SK-N-SH (cell line): ENCODE measurements around the gene THAP12. TPM values are rescaled to one million over a fixed set of nuclear protein-coding genes. Genes with fewer than 3 reads are reported as not detected.

Source experiments
- CTCF ChIA-PET: fragments of 300-600, 350-600 bp; formaldehyde crosslinking; extraction: SDS; loops from one replicate; lab custom pipeline; 2021; lab: Yijun Ruan, JAX
- POLR2A ChIA-PET: fragments of 350-600 bp; sonication (Branson Sonifier 250); formaldehyde crosslinking; extraction: SDS; loops from one replicate; lab custom pipeline; 2020; ENCODE audit warnings: antibody characterized with exemption, inconsistent platforms; lab: Yijun Ruan, JAX
- DNase-seq: peaks from one replicate; pipeline ENCODE4 v3.0.0; 2012
- H2AFZ ChIP-seq: fragments of 200-600 bp; sonication (generic); 2 replicates; pipeline ENCODE4 v1.8.1; 2016; ENCODE audit warnings: antibody characterized with exemption, mild to moderate bottlenecking, low read depth
- H3F3A ChIP-seq: fragments of 200-600 bp; sonication (generic); replicated peaks from 2 replicates; pipeline ENCODE3; 2016; ENCODE audit warnings: antibody characterized with exemption, mild to moderate bottlenecking; ENCODE audit not compliant: insufficient read depth
- H3K27ac ChIP-seq, 2 experiments: fragments of 200-500 bp in 1 of 2; fragments of 200-600 bp in 1 of 2; sonication (Bioruptor generic) in 1 of 2; sonication (generic), shearing (Covaris generic) in 1 of 2; 2 replicates each; pipeline versions ENCODE4 v1.5.1 to v1.6.1; 2014 to 2016; ENCODE audit warnings: low read depth in 2 of 2, inconsistent platforms in 1 of 2, low read length in 1 of 2, mild to moderate bottlenecking in 1 of 2, mixed read lengths in 1 of 2
- H3K27me3 ChIP-seq: fragments of 200-600 bp; sonication (generic), shearing (Covaris generic); 2 replicates; pipeline ENCODE4 v1.6.1; 2016; ENCODE audit warnings: mixed run types; ENCODE audit not compliant: insufficient read depth
- H3K36me3 ChIP-seq, 2 experiments: fragments of 200-500 bp in 1 of 2; fragments of 200-600 bp in 1 of 2; sonication (Bioruptor generic) in 1 of 2; sonication (generic) in 1 of 2; replicated peaks in 1 of 2; 2 replicates each; pipeline versions ENCODE3 to v1.5.1; 2014 to 2016; ENCODE audit warnings: low read length in 1 of 2, mild to moderate bottlenecking in 1 of 2; ENCODE audit not compliant: insufficient read depth in 2 of 2, control insufficient read depth in 1 of 2
- H3K4me1 ChIP-seq, 2 experiments: fragments of 200-500 bp in 1 of 2; fragments of 200-600 bp in 1 of 2; sonication (Bioruptor generic) in 1 of 2; sonication (generic), shearing (Covaris generic) in 1 of 2; 2 replicates each; pipeline versions ENCODE4 v1.5.1 to v1.6.1; 2014 to 2016; ENCODE audit warnings: low read depth in 1 of 2, low read length in 1 of 2, mixed run types in 1 of 2; ENCODE audit not compliant: insufficient read depth in 2 of 2, control insufficient read depth in 1 of 2
- H3K4me2 ChIP-seq: fragments of 200-600 bp; sonication (generic), shearing (Covaris generic); 2 replicates; pipeline ENCODE4 v1.6.1; 2017; ENCODE audit warnings: mixed run types
- H3K4me3 ChIP-seq, 2 experiments: fragments of 200-500 bp in 1 of 2; fragments of 200-600 bp in 1 of 2; sonication (Bioruptor generic) in 1 of 2; sonication (generic), shearing (Covaris generic) in 1 of 2; 2 replicates each; pipeline versions ENCODE4 v1.5.1 to v1.8.1; 2014 to 2016; ENCODE audit warnings: low read depth in 2 of 2, inconsistent platforms in 1 of 2, low read length in 1 of 2, mild to moderate bottlenecking in 1 of 2, mixed read lengths in 1 of 2, moderate library complexity in 1 of 2
- H3K79me2 ChIP-seq: fragments of 200-600 bp; sonication (generic); 2 replicates; pipeline ENCODE4 v1.8.1; 2017; ENCODE audit warnings: mild to moderate bottlenecking; ENCODE audit not compliant: insufficient read depth
- H3K9ac ChIP-seq: fragments of 200-600 bp; sonication (generic); 2 replicates; pipeline ENCODE4 v1.6.1; 2017; ENCODE audit warnings: mixed run types
- H3K9me2 ChIP-seq: fragments of 200-600 bp; sonication (generic); 2 replicates; pipeline ENCODE4 v1.6.1; 2017; ENCODE audit warnings: mixed run types
- H3K9me3 ChIP-seq: fragments of 200-600 bp; sonication (generic); 2 replicates; pipeline ENCODE4 v1.6.1; 2017; ENCODE audit warnings: mixed run types, mild to moderate bottlenecking, moderate library complexity
- H4K20me1 ChIP-seq: fragments of 200-600 bp; sonication (generic); 2 replicates; pipeline ENCODE4 v1.6.1; 2017; ENCODE audit warnings: mild to moderate bottlenecking, mixed run types; ENCODE audit not compliant: insufficient read depth
- ELF1 ChIP-seq: IDR thresholded peaks from 2 replicates; pipeline ENCODE4 v1.4.0; 2012
- EP300 ChIP-seq, 2 experiments: IDR thresholded peaks; 2 replicates each; pipeline versions ENCODE4 v1.4.0 to v1.6.1; 2012; ENCODE audit warnings: borderline replicate concordance in 1 of 2, low read depth in 1 of 2, low read length in 1 of 2
- EZH2phosphoT487 ChIP-seq: fragments of 200-600 bp; sonication (generic); IDR thresholded peaks from 2 replicates; pipeline ENCODE4 v1.6.1; 2017; ENCODE audit warnings: low read depth, mixed run types, mild to moderate bottlenecking, antibody characterized with exemption, moderate library complexity, borderline replicate concordance
- JUND ChIP-seq: IDR thresholded peaks from 2 replicates; pipeline ENCODE4 v1.4.0; 2012
- MXI1 ChIP-seq: IDR thresholded peaks from 2 replicates; pipeline ENCODE4 v1.6.1; 2012; ENCODE audit warnings: mild to moderate bottlenecking, low read depth, low read length, improper control_type of control experiment
- NFIC ChIP-seq: IDR thresholded peaks from 2 replicates; pipeline ENCODE4 v1.4.0; 2012; ENCODE audit warnings: borderline replicate concordance
- RAD21 ChIP-seq: IDR thresholded peaks from 2 replicates; pipeline ENCODE4 v1.6.1; 2012; ENCODE audit warnings: mild to moderate bottlenecking, low read length
- RCOR1 ChIP-seq: fragments of 150-350 bp; IDR thresholded peaks from 2 replicates; pipeline ENCODE4 v1.6.1; 2017; ENCODE audit warnings: antibody characterized with exemption, low read length
- RXRA ChIP-seq: IDR thresholded peaks from 2 replicates; pipeline ENCODE4 v1.4.0; 2012; ENCODE audit warnings: low read depth, mild to moderate bottlenecking, borderline replicate concordance
- SIN3A ChIP-seq: IDR thresholded peaks from 2 replicates; pipeline ENCODE4 v1.6.1; 2012; ENCODE audit warnings: low read depth, mild to moderate bottlenecking, low read length, moderate library complexity, borderline replicate concordance
- TCF12 ChIP-seq: IDR thresholded peaks from 2 replicates; pipeline ENCODE4 v1.4.0; 2012
- YY1 ChIP-seq: IDR thresholded peaks from 2 replicates; pipeline ENCODE4 v1.4.0; 2012; ENCODE audit warnings: low read depth, mild to moderate bottlenecking
- WGBS: methylation state at CpG from one replicate; pipeline ENCODE4 v1.1.6; 2017; ENCODE audit warnings: low lambda C conversion rate; 5-methylcytosine and 5-hydroxymethylcytosine counted together
- polyA plus RNA-seq, 3 experiments: library from polyadenylated mRNA; depleted of rRNA; stranded (reverse); fragments of >200 nt; gene quantifications; 2 replicates each; pipeline ENCODE4 v1.2.3, GENCODE V29; 2012
- TF ChIP-seq, protein P1 (sequence below): IDR thresholded peaks from 2 replicates; pipeline ENCODE4 v1.6.1; 2012; ENCODE audit warnings: mild to moderate bottlenecking, low read depth, low read length, moderate library complexity
- TF ChIP-seq, protein P2 (sequence below): IDR thresholded peaks from 2 replicates; pipeline ENCODE4 v1.4.0; 2012; ENCODE audit warnings: low read depth
- TF ChIP-seq, protein P3 (sequence below): fragments of 150-350 bp; IDR thresholded peaks from 2 replicates; pipeline ENCODE4 v1.6.1; 2017; ENCODE audit warnings: antibody characterized with exemption, low read length, low read depth, borderline replicate concordance
- TF ChIP-seq, protein P4 (sequence below): fragments of 150-350 bp; IDR thresholded peaks from 2 replicates; pipeline ENCODE4 v1.6.1; 2016; ENCODE audit warnings: mild to moderate bottlenecking, low read depth, low read length
- TF ChIP-seq, protein P5 (sequence below): IDR thresholded peaks from 2 replicates; pipeline ENCODE4; 2012
- TF ChIP-seq, protein P6 (sequence below): fragments of 200-600 bp; sonication (generic); IDR thresholded peaks from 2 replicates; pipeline ENCODE4 v1.6.1; 2017; ENCODE audit warnings: antibody characterized with exemption, mild to moderate bottlenecking, moderate library complexity

Gene THAP12
- polyA plus RNA-seq, 1 of the 3 experiments (the other 2 are of a cell fraction): 14.9 TPM

DNA sequence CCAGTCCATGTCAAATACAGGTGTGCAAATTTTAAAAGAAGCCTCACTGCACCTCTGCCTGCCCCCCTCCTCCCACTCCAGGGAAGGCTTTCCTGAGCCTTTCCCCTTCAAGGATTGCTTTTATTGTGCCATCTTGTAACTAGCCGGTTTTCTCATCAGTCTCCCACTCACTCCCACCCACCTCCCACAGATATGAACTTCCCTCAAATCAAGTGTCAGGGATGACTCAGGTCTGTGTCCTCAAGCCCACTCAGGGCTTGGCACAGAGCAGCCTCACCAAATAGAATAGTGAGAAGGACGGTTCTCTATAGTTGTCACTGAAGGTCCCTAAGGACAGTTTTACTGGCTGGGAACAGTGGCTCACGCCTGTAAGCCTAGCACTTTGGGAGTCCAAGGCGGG, 43.0 kb downstream of the THAP12 start (continued):
- TF ChIP-seq, protein P1, sequence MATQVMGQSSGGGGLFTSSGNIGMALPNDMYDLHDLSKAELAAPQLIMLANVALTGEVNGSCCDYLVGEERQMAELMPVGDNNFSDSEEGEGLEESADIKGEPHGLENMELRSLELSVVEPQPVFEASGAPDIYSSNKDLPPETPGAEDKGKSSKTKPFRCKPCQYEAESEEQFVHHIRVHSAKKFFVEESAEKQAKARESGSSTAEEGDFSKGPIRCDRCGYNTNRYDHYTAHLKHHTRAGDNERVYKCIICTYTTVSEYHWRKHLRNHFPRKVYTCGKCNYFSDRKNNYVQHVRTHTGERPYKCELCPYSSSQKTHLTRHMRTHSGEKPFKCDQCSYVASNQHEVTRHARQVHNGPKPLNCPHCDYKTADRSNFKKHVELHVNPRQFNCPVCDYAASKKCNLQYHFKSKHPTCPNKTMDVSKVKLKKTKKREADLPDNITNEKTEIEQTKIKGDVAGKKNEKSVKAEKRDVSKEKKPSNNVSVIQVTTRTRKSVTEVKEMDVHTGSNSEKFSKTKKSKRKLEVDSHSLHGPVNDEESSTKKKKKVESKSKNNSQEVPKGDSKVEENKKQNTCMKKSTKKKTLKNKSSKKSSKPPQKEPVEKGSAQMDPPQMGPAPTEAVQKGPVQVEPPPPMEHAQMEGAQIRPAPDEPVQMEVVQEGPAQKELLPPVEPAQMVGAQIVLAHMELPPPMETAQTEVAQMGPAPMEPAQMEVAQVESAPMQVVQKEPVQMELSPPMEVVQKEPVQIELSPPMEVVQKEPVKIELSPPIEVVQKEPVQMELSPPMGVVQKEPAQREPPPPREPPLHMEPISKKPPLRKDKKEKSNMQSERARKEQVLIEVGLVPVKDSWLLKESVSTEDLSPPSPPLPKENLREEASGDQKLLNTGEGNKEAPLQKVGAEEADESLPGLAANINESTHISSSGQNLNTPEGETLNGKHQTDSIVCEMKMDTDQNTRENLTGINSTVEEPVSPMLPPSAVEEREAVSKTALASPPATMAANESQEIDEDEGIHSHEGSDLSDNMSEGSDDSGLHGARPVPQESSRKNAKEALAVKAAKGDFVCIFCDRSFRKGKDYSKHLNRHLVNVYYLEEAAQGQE: no peak
- TF ChIP-seq TCF12 (no peak), RXRA (no peak), JUND (no peak)
- TF ChIP-seq, protein P2, sequence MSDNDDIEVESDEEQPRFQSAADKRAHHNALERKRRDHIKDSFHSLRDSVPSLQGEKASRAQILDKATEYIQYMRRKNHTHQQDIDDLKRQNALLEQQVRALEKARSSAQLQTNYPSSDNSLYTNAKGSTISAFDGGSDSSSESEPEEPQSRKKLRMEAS: no peak
- TF ChIP-seq, protein P3, sequence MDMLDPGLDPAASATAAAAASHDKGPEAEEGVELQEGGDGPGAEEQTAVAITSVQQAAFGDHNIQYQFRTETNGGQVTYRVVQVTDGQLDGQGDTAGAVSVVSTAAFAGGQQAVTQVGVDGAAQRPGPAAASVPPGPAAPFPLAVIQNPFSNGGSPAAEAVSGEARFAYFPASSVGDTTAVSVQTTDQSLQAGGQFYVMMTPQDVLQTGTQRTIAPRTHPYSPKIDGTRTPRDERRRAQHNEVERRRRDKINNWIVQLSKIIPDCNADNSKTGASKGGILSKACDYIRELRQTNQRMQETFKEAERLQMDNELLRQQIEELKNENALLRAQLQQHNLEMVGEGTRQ: no peak
- TF ChIP-seq, protein P4, sequence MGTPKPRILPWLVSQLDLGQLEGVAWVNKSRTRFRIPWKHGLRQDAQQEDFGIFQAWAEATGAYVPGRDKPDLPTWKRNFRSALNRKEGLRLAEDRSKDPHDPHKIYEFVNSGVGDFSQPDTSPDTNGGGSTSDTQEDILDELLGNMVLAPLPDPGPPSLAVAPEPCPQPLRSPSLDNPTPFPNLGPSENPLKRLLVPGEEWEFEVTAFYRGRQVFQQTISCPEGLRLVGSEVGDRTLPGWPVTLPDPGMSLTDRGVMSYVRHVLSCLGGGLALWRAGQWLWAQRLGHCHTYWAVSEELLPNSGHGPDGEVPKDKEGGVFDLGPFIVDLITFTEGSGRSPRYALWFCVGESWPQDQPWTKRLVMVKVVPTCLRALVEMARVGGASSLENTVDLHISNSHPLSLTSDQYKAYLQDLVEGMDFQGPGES: no peak
- TF ChIP-seq, protein P5, sequence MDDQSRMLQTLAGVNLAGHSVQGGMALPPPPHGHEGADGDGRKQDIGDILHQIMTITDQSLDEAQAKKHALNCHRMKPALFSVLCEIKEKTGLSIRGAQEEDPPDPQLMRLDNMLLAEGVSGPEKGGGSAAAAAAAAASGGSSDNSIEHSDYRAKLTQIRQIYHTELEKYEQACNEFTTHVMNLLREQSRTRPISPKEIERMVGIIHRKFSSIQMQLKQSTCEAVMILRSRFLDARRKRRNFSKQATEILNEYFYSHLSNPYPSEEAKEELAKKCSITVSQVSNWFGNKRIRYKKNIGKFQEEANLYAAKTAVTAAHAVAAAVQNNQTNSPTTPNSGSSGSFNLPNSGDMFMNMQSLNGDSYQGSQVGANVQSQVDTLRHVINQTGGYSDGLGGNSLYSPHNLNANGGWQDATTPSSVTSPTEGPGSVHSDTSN: no peak

DNA sequence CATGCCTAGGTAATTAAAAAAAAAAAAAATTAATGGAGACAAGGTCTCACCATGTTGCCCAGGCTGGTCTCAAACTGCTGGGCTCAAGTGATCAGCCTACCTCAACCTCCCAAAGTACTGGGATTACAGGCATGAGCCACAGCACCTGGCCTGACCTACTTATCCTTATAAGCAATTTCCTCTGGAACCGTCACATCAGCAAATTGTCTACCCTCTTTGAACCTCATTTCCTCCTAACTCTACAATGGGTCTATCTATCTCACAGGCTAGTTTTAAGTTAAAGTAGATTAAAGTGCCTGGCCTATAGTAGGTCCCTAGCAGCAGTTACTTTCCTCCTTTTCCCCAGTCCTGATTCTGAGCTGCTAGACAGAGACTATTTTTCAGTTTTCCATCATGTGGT, 43.5 kb downstream of the THAP12 start:
- POLR2A ChIA-PET: no interaction called here
- 93% methylated on average over 1 of the region's 1 CpG for WGBS
- H3K4me1 ChIP-seq: no peaks in the 10 kb centered on the region

More for the DNA sequence above, 43.5 kb downstream of the THAP12 start:
- Histone ChIP-seq H3K9ac (no peak overlapping the region), H3K27me3 (no peaks in the 10 kb centered on the region; the same call in 1 of the 2 replicates), H3K9me2 (no peaks in the 10 kb centered on the region), H2AFZ (no peak overlapping the region), H4K20me1 (no peaks in the 10 kb centered on the region), H3K9me3 (no peaks in the 10 kb centered on the region), H3K27ac (no peak overlapping the region), H3K4me2 (no peak overlapping the region), H3F3A (no peaks in the 10 kb centered on the region), H3K4me3 (no peak overlapping the region), H3K79me2 (no peaks in the 10 kb centered on the region), H3K36me3 (no peaks in the 10 kb centered on the region)
- no peak for TF ChIP-seq ELF1
- TF ChIP-seq JUND: no peak
- no peak for TF ChIP-seq SIN3A
- no peak for TF ChIP-seq EP300 (IDR thresholded peaks at IDR 0.05; ENCODE audit: borderline replicate concordance in 1 of 2, low read depth in 1 of 2, low read length in 1 of 2)
- TF ChIP-seq MXI1: no peak
- TF ChIP-seq, protein P2: no peak
- TF ChIP-seq YY1: no peak
- no peak for TF ChIP-seq RCOR1
- TF ChIP-seq, protein P6, sequence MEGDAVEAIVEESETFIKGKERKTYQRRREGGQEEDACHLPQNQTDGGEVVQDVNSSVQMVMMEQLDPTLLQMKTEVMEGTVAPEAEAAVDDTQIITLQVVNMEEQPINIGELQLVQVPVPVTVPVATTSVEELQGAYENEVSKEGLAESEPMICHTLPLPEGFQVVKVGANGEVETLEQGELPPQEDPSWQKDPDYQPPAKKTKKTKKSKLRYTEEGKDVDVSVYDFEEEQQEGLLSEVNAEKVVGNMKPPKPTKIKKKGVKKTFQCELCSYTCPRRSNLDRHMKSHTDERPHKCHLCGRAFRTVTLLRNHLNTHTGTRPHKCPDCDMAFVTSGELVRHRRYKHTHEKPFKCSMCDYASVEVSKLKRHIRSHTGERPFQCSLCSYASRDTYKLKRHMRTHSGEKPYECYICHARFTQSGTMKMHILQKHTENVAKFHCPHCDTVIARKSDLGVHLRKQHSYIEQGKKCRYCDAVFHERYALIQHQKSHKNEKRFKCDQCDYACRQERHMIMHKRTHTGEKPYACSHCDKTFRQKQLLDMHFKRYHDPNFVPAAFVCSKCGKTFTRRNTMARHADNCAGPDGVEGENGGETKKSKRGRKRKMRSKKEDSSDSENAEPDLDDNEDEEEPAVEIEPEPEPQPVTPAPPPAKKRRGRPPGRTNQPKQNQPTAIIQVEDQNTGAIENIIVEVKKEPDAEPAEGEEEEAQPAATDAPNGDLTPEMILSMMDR: no peak
- TF ChIP-seq NFIC: no peak
- TF ChIP-seq EZH2phosphoT487: no peak
- TF ChIP-seq, protein P1: no peak
- TF ChIP-seq RAD21: no peak
- DNase-seq: no peak
- CTCF ChIA-PET: interaction anchor here (1.5 kb wide), 1 partner anchor 19 kb away, joined by 6 read pairs; no protein-coding TSS in a partner anchor
